Vagina (tissue), 2 donors: ENCODE measurements around the gene MAPRE3.

Experiments
- POLR2A ChIP-seq, 2 donors: fragments of 450-650 bp; IDR thresholded peaks; one replicate each; pipeline ENCODE4 v1.6.1; 2017; ENCODE audit warnings: antibody characterized with exemption in 2 of 2, mild to moderate bottlenecking in 2 of 2, moderate library complexity in 2 of 2
- POLR2AphosphoS5 ChIP-seq, 2 donors: sonication (generic); formaldehyde crosslinking; IDR thresholded peaks; one replicate each; pipeline ENCODE4 v1.9.0; 2017; ENCODE audit warnings: antibody characterized with exemption in 2 of 2, mild to moderate bottlenecking in 2 of 2, low read depth in 1 of 2; ENCODE audit not compliant: insufficient read depth in 1 of 2
- TF ChIP-seq, protein P1 (sequence below), 3 experiments: fragments of 450-650 bp in 2 of 3; fragments of 200-600 bp in 1 of 3; sonication (generic) in 1 of 3; IDR thresholded peaks; one replicate each; pipeline ENCODE4 v1.5.1; 2017 to 2019; ENCODE audit warnings: antibody characterized with exemption in 3 of 3, mild to moderate bottlenecking in 2 of 3, moderate library complexity in 2 of 3

DNA sequence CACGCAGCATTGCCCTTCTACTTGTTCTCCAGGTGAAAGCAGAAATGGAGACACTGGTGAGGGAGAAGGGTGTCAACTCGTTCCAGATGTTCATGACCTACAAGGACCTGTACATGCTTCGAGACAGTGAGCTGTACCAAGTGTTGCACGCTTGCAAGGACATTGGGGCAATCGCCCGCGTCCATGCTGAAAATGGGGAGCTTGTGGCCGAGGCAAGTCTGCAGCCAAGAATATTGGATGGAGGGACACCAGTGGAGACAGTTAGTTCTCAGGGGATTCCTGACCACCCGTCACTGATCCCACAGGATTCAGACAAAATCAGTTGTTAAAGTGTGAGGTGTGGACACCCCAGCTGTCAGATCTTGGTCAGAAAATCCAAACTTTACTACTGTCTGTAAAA lies 43.2 kb upstream of the MAPRE3 start:
- TF ChIP-seq, protein P1, sequence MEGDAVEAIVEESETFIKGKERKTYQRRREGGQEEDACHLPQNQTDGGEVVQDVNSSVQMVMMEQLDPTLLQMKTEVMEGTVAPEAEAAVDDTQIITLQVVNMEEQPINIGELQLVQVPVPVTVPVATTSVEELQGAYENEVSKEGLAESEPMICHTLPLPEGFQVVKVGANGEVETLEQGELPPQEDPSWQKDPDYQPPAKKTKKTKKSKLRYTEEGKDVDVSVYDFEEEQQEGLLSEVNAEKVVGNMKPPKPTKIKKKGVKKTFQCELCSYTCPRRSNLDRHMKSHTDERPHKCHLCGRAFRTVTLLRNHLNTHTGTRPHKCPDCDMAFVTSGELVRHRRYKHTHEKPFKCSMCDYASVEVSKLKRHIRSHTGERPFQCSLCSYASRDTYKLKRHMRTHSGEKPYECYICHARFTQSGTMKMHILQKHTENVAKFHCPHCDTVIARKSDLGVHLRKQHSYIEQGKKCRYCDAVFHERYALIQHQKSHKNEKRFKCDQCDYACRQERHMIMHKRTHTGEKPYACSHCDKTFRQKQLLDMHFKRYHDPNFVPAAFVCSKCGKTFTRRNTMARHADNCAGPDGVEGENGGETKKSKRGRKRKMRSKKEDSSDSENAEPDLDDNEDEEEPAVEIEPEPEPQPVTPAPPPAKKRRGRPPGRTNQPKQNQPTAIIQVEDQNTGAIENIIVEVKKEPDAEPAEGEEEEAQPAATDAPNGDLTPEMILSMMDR (IDR thresholded peaks at IDR 0.05) = no peak
- no peak for TF ChIP-seq POLR2A (IDR thresholded peaks at IDR 0.05)
- TF ChIP-seq POLR2AphosphoS5 (IDR thresholded peaks at IDR 0.05; ENCODE audit: insufficient read depth in 1 of 2, low read depth in 1 of 2) = no peak
